SK-N-MC (cell line): ENCODE measurements around the gene LGR6.

Experiments
- EZH2 ChIP-seq: fragments of 200-600 bp; sonication (generic); IDR thresholded peaks from one replicate; pipeline ENCODE4 v1.6.1; 2017; ENCODE audit warnings: antibody characterized with exemption
- FOXP2 ChIP-seq: optimal IDR thresholded peaks from 2 replicates; pipeline ENCODE3; 2011; ENCODE audit warnings: mild to moderate bottlenecking, moderate library complexity; ENCODE audit not compliant: insufficient read depth; ENCODE audit errors: extremely low read length, control extremely low read depth
- POLR2AphosphoS5 ChIP-seq: IDR thresholded peaks from 2 replicates; pipeline ENCODE4 v1.6.1; 2012; ENCODE audit warnings: mild to moderate bottlenecking, low read depth, low read length, borderline replicate concordance

GRCh38 chr1:202167708-202168415 lies 25.7 kb upstream of the LGR6 start:
- TF ChIP-seq EZH2 (no peak), POLR2AphosphoS5 (no peak), FOXP2 (no peak)
